Activated B cell treated with CpG ODN at 0.5 μM for 24 hours (primary cell): ENCODE measurements around the gene AGK. TPM values are rescaled to one million over a fixed set of nuclear protein-coding genes. Genes with fewer than 3 reads are reported as not detected.

Experiments used
- ATAC-seq: fragments of 200-7000 bp; cut with Tn5 transposase; one replicate; pipeline ENCODE4 v1.10.0; 2021; ENCODE audit warnings: low read depth, mild to moderate bottlenecking, moderate library complexity
- CTCF ChIA-PET: fragments of 350-600 bp; sonication (Branson Sonifier 250); formaldehyde crosslinking; loops from one replicate; lab custom pipeline; 2021; ENCODE audit warnings: antibody characterized with exemption; lab: Charles Lee
- POLR2A ChIA-PET: fragments of 350-600 bp; sonication (Branson Sonifier 250); formaldehyde crosslinking; loops from one replicate; lab custom pipeline; 2021; ENCODE audit warnings: antibody characterized with exemption; lab: Charles Lee
- DNase-seq: peaks from one replicate; pipeline ENCODE4 v3.0.0; 2022
- H3K27ac Mint-ChIP-seq: one replicate; pipeline ENCODE4 v1.8.0; 2020; ENCODE audit warnings: mixed read lengths
- H3K27me3 Mint-ChIP-seq: one replicate; pipeline ENCODE4 v1.8.0; 2021; ENCODE audit warnings: mixed read lengths
- H3K36me3 Mint-ChIP-seq: one replicate; pipeline ENCODE4 v1.8.0; 2021; ENCODE audit warnings: low read depth, mixed read lengths
- H3K4me1 Mint-ChIP-seq: one replicate; pipeline ENCODE4 v1.8.0; 2021; ENCODE audit warnings: mixed read lengths
- H3K4me3 Mint-ChIP-seq: one replicate; pipeline ENCODE4 v1.8.0; 2020; ENCODE audit warnings: mild to moderate bottlenecking, mixed read lengths
- H3K9me3 Mint-ChIP-seq: one replicate; pipeline ENCODE4 v1.8.0; 2020; ENCODE audit warnings: mixed read lengths
- CTCF ChIP-seq: fragments of 200-600 bp; IDR thresholded peaks from one replicate; pipeline ENCODE4 v1.8.0; 2022; ENCODE audit warnings: antibody characterized with exemption, mild to moderate bottlenecking
- intact Hi-C: fragments of 100-400 bp; cut with micrococcal nuclease; formaldehyde crosslinking; loops from one replicate; pipeline ENCODE4 v1.15.1; 2024
- total RNA-seq: library from RNA; stranded (reverse); gene quantifications from 2 replicates; pipeline ENCODE4 v1.2.3, GENCODE V29; 2022

Gene AGK
- total RNA-seq, 1 donor from 2014 or later = 39.3 TPM

GRCh38 chr7:141585592-141586510 lies 34.6 kb downstream of the AGK start:
- H3K27me3 Mint-ChIP-seq = no peaks in the 10 kb centered on the region
- DNase-seq (no peak), ATAC-seq (no peak)
- no peak overlapping the region for H3K27ac Mint-ChIP-seq
- ChIA-PET POLR2A (no interaction called here), CTCF (no interaction called here)
- H3K36me3 Mint-ChIP-seq = peaks cover 18% of the 10 kb centered on the region
- no peaks in the 10 kb centered on the region for H3K9me3 Mint-ChIP-seq
- no peaks in the 10 kb centered on the region for H3K4me1 Mint-ChIP-seq
- TF ChIP-seq CTCF = no peak
- intact Hi-C loops = no loop called here
- no peak overlapping the region for H3K4me3 Mint-ChIP-seq

DNA sequence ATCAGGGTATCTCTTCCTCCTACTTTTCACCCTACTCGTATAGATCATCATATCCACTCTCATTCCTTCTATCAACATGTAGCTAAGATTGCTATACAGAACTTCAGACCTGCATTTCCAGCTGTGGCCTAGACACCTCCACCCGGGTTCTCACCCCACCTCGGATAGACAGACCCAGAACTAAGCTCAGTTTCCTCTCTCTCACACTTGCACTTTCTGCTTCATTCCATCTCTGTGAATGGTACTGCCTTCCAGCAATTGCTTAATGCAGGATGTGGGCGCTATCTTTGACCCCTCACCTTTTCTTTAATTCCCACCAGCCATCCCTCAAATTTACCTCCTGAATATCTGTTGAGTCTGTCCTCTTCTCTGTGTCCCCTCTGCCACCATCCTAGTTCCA lies 35.7 kb downstream of the AGK start:
- ChIA-PET CTCF (no interaction called here), POLR2A (no interaction called here)
- intact Hi-C loops = no loop called here
- Mint-ChIP-seq H3K27ac (no peak overlapping the region), H3K4me1 (no peaks in the 10 kb centered on the region), H3K9me3 (no peaks in the 10 kb centered on the region), H3K36me3 (peaks cover 22% of the 10 kb centered on the region), H3K27me3 (no peaks in the 10 kb centered on the region), H3K4me3 (no peak overlapping the region)
- ATAC-seq = no peak
- no peak for TF ChIP-seq CTCF
- DNase-seq = no peak

DNA sequence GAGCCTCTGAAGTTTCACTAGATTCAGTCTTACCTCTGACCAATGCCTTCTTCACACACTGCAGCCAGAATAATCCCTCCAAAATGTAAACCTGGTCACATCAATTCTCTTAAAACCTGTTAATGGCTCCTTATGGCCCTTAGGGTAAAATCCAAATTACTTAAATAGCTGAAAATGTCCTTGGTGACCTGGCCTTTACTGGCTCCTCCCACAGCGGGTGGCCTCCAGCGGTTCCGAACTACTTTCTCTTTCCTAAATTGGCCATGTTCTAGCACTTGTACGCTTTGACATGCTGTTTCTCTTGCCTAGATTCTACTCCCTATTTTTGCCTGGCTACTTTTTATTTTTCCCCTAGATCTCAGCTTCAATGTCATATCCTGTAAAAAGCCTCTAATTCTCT lies 36.1 kb downstream of the AGK start:
- Mint-ChIP-seq H3K9me3 (no peaks in the 10 kb centered on the region), H3K27ac (no peak overlapping the region), H3K4me1 (no peaks in the 10 kb centered on the region), H3K36me3 (peaks cover 25% of the 10 kb centered on the region), H3K27me3 (no peaks in the 10 kb centered on the region), H3K4me3 (no peak overlapping the region)
- CTCF ChIA-PET = no interaction called here
- intact Hi-C loops = no loop called here
- no peak for TF ChIP-seq CTCF
- DNase-seq = no peak
- no peak for ATAC-seq
- POLR2A ChIA-PET = no interaction called here

GRCh38 chr7:141588912-141589311 lies 37.7 kb downstream of the AGK start:
- DNase-seq (no peak), ATAC-seq (no peak)
- Mint-ChIP-seq H3K4me1 (no peaks in the 10 kb centered on the region), H3K9me3 (no peaks in the 10 kb centered on the region), H3K36me3 (peaks cover 33% of the 10 kb centered on the region), H3K4me3 (no peak overlapping the region), H3K27me3 (no peaks in the 10 kb centered on the region), H3K27ac (no peak overlapping the region)
- intact Hi-C loops = no loop called here
- no peak for TF ChIP-seq CTCF
- CTCF ChIA-PET = no interaction called here
- POLR2A ChIA-PET = no interaction called here

- H3K27me3 Mint-ChIP-seq = no peaks in the 10 kb centered on the region
- ChIA-PET POLR2A (no interaction called here), CTCF (no interaction called here)
- H3K36me3 Mint-ChIP-seq = peaks cover 35% of the 10 kb centered on the region
- H3K4me1 Mint-ChIP-seq = no peaks in the 10 kb centered on the region
- no peak overlapping the region for H3K27ac Mint-ChIP-seq
- DNase-seq (no peak), ATAC-seq (no peak)
- no peak for TF ChIP-seq CTCF
- H3K4me3 Mint-ChIP-seq = no peak overlapping the region
- intact Hi-C loops = no loop called here
- H3K9me3 Mint-ChIP-seq = no peaks in the 10 kb centered on the region
Observed at GRCh38 chr7:141590071-141590470, 38.9 kb downstream of the AGK start.
